ENCODE data around the gene SMARCB1.
A peak's percentile ranks its signal among the peaks of the same experiment; 100 is the strongest.

SMARCB1 gene

DNA sequence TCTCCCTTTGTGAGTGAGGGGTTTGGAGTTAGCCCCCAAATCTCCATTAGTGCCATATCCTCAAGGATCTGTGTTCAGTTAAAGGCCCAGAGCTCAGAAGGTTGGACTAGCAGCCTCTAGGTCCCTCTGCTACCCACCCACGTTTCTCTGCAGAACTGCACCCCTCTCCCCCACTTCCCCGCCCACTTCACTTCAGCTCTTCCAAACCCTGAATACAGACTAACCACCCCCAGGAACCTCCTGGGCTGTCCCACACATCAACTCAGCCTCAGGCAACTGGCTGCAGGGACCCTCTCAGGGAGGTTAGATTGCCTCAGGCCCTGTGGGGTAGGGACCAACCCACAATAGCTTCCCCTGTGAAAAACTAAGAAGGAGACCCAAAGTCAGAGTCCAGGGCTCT lies 33.4 kb upstream of the SMARCB1 start:
- ATAC-seq (ENCODE audit: low read depth), result no peak
- Mint-ChIP-seq H3K4me1 (peaks cover 39% of the 10 kb centered on the region), H3K36me3 (peaks cover 5% of the 10 kb centered on the region), H3K4me3 (peak overlapping the region; percentile 96), H3K27me3 (no peaks in the 10 kb centered on the region), H3K27ac (peak overlapping the region; percentile 97), H3K9me3 (no peaks in the 10 kb centered on the region)
- DNase-seq (ENCODE audit: low spot score in 2 of 2), result peak in 1 of 2 donors; percentile 29

DNA sequence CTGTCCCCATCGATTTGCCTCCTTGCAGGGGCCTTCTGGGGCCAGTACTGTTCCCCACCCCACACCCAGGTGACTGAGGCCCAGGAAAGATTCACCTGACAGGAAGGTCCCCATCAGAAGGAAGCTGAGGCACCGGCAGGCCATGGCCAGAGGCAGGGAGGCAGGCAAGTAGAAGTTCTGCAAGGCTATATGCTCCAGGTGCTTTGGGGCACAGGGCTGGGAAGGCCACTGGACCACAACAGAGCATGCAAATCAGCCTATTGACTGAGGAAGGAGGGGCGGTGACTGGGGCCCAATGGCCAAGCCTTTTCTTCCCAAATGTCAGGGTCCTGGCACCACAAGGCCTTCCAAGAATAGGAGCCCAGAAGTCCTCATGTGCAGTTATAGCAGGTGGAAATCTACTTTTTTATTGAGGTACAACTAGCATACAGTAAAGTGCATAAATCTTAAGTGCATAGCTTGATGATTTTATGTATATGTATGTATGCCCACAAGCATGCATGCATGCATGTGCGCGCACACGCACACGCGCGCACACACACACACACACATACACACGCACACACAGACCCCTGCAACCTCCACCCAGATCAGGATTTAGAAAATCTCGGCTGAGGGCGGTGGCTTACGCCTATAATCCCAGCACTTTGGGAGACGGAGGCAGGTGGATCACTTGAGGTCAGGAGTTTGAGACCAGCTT lies 32.4 kb upstream of the SMARCB1 start, which contains the start of gene VPREB3:
Gene VPREB3, minus strand, starts transcription at position 206 of the 700 bp plus-strand sequence. Its CDS starts 62 bp downstream, at position 144.
- ATAC-seq (ENCODE audit: low read depth), result no peak
- H3K9me3 Mint-ChIP-seq, result no peaks in the 10 kb centered on the region
- peak within 1 kb of the TSS; percentile 97 for H3K27ac Mint-ChIP-seq
- no peak for DNase-seq (ENCODE audit: low spot score in 2 of 2)
- H3K4me3 Mint-ChIP-seq, result peak within 1 kb of the TSS; percentile 96
- H3K36me3 Mint-ChIP-seq, result peaks cover 5% of the 10 kb centered on the region
- no peaks in the 10 kb centered on the region for H3K27me3 Mint-ChIP-seq
- peaks cover 39% of the 10 kb centered on the region for H3K4me1 Mint-ChIP-seq

GRCh38 chr22:23754980-23755636 lies 31.7 kb upstream of the SMARCB1 start:
- H3K4me3 Mint-ChIP-seq, result peak overlapping the region; percentile 56
- peaks cover 2% of the 10 kb centered on the region for H3K36me3 Mint-ChIP-seq
- ATAC-seq (ENCODE audit: low read depth), result no peak
- no peaks in the 10 kb centered on the region for H3K27me3 Mint-ChIP-seq
- H3K9me3 Mint-ChIP-seq, result no peaks in the 10 kb centered on the region
- H3K4me1 Mint-ChIP-seq, result peaks cover 35% of the 10 kb centered on the region
- peak overlapping the region; percentile 65 for H3K27ac Mint-ChIP-seq
- DNase-seq (ENCODE audit: low spot score in 2 of 2), result no peak

DNA sequence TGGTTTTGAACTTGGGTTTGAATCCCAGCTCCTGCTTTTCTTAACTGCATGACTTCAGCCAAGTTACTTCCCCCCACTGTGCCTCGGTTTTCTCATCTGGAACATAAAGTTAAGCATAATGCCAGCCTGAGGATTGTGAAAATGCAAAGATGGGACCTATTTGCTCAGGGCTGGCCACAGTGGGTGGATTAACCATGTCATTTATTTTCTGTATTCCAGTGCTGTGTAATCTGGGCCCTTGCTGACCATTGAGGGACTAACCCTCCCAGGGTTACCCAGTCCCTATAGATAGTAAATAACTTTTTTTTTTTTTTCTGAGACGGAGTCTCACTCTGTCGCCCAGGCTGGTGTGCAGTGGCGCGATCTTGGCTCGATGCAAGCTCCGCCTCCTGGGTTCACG lies 31.1 kb upstream of the SMARCB1 start:
- ATAC-seq (ENCODE audit: low read depth) (no peak), DNase-seq (ENCODE audit: low spot score in 2 of 2) (no peak)
- Mint-ChIP-seq H3K4me3 (no peak overlapping the region), H3K9me3 (no peaks in the 10 kb centered on the region), H3K27ac (peak overlapping the region; percentile 65), H3K4me1 (peaks cover 36% of the 10 kb centered on the region), H3K36me3 (peaks cover 6% of the 10 kb centered on the region), H3K27me3 (no peaks in the 10 kb centered on the region)

DNA sequence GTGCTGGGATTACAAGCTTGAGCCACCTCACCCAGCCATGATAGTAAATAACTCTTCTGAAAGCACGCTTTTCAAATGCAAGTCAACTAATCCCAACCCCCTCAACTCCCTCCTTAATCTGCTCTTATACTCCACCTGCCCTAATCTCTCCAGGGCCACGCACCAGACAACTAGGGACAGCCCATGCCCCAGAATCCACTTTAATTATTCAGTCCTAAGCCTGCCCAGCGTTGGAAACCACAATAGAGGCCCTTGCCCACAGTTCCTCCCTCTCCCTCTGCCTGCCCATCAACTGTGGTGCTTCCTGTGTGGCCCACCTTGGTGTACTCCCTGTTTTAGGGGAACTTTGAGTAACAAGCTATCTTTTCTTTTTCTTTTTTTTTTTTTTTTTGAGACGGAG lies 29.9 kb upstream of the SMARCB1 start:
- no peak overlapping the region for H3K4me3 Mint-ChIP-seq
- DNase-seq (ENCODE audit: low spot score in 2 of 2), result no peak
- no peak overlapping the region for H3K27ac Mint-ChIP-seq
- no peaks in the 10 kb centered on the region for H3K27me3 Mint-ChIP-seq
- peaks cover 38% of the 10 kb centered on the region for H3K4me1 Mint-ChIP-seq
- no peaks in the 10 kb centered on the region for H3K9me3 Mint-ChIP-seq
- peaks cover 9% of the 10 kb centered on the region for H3K36me3 Mint-ChIP-seq
- ATAC-seq (ENCODE audit: low read depth), result no peak

GRCh38 chr22:23759566-23759965 lies 27.2 kb upstream of the SMARCB1 start:
- H3K4me1 Mint-ChIP-seq, result peaks cover 41% of the 10 kb centered on the region
- no peaks in the 10 kb centered on the region for H3K9me3 Mint-ChIP-seq
- H3K36me3 Mint-ChIP-seq, result peaks cover 6% of the 10 kb centered on the region
- ATAC-seq (ENCODE audit: low read depth) (no peak), DNase-seq (ENCODE audit: low spot score in 2 of 2) (no peak)
- no peak overlapping the region for H3K27ac Mint-ChIP-seq
- H3K27me3 Mint-ChIP-seq, result no peaks in the 10 kb centered on the region
- no peak overlapping the region for H3K4me3 Mint-ChIP-seq

DNA sequence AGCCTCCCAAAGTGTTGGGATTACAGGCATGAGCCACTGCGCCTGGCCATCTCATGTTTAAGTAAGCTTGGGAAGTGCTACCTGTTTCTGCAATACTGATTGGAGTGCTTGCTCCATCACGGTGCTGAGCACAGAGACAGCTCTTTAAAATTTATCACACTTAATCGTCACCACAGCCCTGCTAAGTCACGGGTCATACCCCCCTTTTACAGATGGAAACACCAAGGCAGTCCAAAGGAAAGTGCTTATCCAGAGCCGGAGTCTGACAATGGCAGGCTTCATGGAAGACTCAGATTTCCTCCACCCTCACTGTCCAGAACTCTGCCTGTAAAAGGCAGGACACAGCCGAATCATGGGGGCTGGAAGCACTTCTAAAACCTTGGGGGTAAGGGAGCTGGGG lies 26.7 kb upstream of the SMARCB1 start:
- DNase-seq (ENCODE audit: low spot score in 2 of 2), result no peak
- Mint-ChIP-seq H3K27ac (peak overlapping the region; percentile 64), H3K4me3 (no peak overlapping the region)

GRCh38 chr22:23762842-23763578 lies 23.8 kb upstream of the SMARCB1 start, which contains the start of gene C22orf15:
Gene C22orf15 (plus strand): TSS chr22:23762990. CDS start chr22:23763307, 317 bp downstream.
- Mint-ChIP-seq H3K27ac (peak within 1 kb of the TSS; percentile 41), H3K9me3 (no peaks in the 10 kb centered on the region), H3K36me3 (peaks cover 6% of the 10 kb centered on the region), H3K4me1 (peaks cover 39% of the 10 kb centered on the region), H3K4me3 (peak within 1 kb of the TSS; percentile 61), H3K27me3 (no peaks in the 10 kb centered on the region)
- no peak for ATAC-seq (ENCODE audit: low read depth)
- no peak for DNase-seq (ENCODE audit: low spot score in 2 of 2)

More for the DNA sequence above, 26.7 kb upstream of the SMARCB1 start:
- Mint-ChIP-seq H3K9me3 (no peaks in the 10 kb centered on the region), H3K36me3 (peaks cover 6% of the 10 kb centered on the region), H3K27me3 (no peaks in the 10 kb centered on the region), H3K4me1 (peaks cover 42% of the 10 kb centered on the region)
- ATAC-seq (ENCODE audit: low read depth), result no peak

DNA sequence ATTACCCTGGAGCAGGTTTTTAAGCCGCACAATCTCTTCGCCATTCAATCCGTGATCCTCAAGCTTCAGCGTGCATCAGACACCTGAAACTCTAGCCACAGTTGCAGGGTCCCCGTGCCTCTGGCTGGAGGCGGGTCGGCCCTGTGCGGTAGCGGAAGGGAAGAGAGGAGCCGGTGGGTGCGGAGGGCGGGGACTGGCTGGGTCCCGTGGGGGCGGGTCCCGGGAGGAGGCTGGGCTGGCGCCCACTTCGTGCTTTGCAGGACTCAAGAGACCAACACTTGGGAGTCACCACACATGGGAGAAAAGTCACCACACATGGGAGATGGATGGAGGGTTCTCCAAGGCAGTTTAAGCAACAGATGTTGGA lies 23.2 kb upstream of the SMARCB1 start:
- Mint-ChIP-seq H3K4me3 (peak overlapping the region; percentile 61), H3K9me3 (no peaks in the 10 kb centered on the region), H3K4me1 (peaks cover 41% of the 10 kb centered on the region), H3K36me3 (peaks cover 6% of the 10 kb centered on the region), H3K27me3 (no peaks in the 10 kb centered on the region), H3K27ac (peak overlapping the region; percentile 41)
- peak; percentile 11 for ATAC-seq (ENCODE audit: low read depth)
- DNase-seq (ENCODE audit: low spot score in 2 of 2), result no peak

- Mint-ChIP-seq H3K36me3 (peaks cover 6% of the 10 kb centered on the region), H3K9me3 (no peaks in the 10 kb centered on the region), H3K4me3 (peak overlapping the region; percentile 61), H3K27me3 (no peaks in the 10 kb centered on the region), H3K27ac (peak overlapping the region; percentile 41), H3K4me1 (peaks cover 41% of the 10 kb centered on the region)
- ATAC-seq (ENCODE audit: low read depth) (no peak), DNase-seq (ENCODE audit: low spot score in 2 of 2) (no peak)
These were observed 22.8 kb upstream of the SMARCB1 start for GRCh38 chr22:23763954-23764353.

DNA sequence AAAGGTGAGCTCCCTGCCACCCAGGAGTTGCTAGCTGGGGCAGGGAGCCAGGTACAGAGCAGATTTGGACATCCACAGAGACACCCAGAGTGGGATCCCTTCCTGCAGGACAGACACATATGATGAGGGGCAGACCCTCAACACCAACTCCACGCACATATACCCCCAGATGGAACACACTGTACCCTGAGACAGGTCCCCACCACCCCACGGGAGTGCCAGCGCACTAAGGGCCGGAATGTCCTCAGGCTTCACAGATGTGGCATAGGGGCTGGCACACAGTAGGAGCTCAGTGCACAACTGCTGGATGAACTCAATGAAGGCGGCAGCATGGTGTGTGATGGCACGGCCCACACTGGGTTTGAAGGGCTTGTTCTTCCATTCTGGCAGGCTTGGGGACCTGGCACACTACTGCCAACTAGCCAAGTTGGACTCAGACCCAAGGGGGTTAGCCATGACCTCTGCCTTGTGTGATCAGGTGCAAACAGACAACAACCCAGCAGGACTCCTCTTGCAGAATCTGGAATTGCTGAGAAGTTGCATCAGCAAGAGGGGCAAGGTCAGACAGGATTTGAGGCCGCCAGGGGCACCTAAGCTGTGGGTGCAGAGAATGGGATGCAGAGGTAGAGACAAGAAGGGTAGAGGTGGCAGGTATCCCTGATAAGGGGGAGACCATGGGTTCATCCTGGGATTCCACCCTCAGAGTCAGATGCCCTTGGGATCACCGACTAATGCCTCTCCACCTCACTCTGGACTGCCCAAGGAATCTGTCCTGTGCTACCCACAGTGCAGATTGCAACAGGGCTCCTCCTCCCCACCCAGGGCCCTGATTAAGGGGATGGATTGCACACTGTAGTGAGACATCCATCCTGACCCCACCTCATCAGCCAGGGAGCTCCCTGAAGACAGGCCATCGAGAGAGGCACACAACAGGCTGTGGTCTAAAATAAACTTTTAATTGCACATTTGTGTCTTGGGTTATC lies 21.6 kb upstream of the SMARCB1 start:
- no peaks in the 10 kb centered on the region for H3K9me3 Mint-ChIP-seq
- ATAC-seq (ENCODE audit: low read depth) (no peak), DNase-seq (ENCODE audit: low spot score in 2 of 2) (no peak)
- H3K27ac Mint-ChIP-seq, result no peak overlapping the region
- peaks cover 5% of the 10 kb centered on the region for H3K36me3 Mint-ChIP-seq
- peak overlapping the region; percentile 62 for H3K4me3 Mint-ChIP-seq
- H3K27me3 Mint-ChIP-seq, result no peaks in the 10 kb centered on the region
- peaks cover 45% of the 10 kb centered on the region for H3K4me1 Mint-ChIP-seq

- H3K4me1 Mint-ChIP-seq, result peaks cover 47% of the 10 kb centered on the region
These were observed 19.5 kb upstream of the SMARCB1 start for GRCh38 chr22:23767303-23767672.

More at GRCh38 chr22:23767303-23767672, 19.5 kb upstream of the SMARCB1 start:
- DNase-seq (ENCODE audit: low spot score in 2 of 2) (no peak), ATAC-seq (ENCODE audit: low read depth) (no peak)
- Mint-ChIP-seq H3K27ac (no peak overlapping the region), H3K36me3 (no peaks in the 10 kb centered on the region), H3K4me3 (peak overlapping the region; percentile 88), H3K27me3 (no peaks in the 10 kb centered on the region), H3K9me3 (no peaks in the 10 kb centered on the region)

Measured in memory B cell (primary cell).